HuH-7 (cell line): Measurements from ENCODE around the gene GRM7.

Experiments
- DNase-seq: peaks from one replicate; pipeline ENCODE4 v3.0.0; 2011; ENCODE audit warnings: low spot score

Gene GRM7

DNA sequence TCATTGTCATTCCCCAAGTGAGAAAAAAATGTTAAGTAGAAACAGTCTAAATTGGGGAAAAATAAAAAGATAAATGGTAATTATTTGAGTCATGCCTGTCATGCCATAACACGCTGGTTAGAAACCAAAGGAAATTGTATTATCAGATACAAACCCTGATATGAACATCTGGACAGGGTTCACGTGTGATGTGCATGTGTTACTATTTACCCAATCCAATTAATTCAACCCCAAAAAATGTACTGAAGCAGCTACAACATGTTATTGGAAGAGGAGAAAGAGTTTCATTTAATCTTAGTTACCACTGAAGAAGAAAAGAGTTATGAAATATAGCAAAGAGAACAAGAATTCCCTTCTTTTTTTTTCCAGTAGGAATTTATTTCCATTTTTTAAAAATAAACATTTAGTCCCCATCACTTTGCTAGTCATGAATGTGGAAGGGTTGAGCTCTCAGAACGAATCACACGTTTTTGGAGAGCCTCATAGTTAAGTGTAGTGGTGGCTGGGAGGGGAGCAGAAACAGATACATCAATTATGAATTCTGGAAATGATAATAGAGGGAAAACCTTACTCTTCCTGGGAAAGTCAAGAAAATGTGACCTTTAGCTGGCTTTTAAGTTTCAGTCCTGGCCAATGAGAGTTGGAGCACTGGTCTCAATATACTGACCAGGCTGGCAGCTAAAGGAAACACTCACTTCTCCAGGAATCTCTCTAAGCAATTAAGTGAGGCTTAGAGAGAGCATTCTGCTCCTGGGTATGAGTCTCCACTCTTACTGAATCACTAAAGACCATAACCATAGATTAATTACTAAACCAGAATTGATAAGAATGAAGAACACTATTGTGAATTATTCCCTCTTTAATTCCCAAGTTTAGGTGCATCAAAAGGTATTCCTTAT lies 796.5 kb downstream of the GRM7 start:
- no peak for DNase-seq

DNA sequence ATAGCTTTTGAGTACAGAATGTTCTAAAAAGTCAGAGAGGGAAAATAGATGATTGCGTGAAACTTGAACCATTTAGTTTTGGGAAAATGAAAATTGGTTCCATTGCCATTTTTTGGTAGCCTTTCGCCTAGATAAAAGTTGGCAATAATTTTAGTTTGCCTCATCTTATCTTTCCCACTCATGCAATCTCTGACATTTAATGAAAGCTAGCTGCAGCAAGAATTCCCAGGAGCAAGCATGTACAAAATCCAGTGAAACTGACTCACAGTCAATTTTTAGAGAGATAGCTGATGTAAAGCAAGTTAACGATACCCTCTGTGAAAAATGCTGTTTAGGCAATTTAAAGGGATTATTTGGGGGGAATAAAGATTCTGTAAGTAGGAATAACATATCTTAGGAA lies 797.4 kb downstream of the GRM7 start:
- no peak for DNase-seq

DNA sequence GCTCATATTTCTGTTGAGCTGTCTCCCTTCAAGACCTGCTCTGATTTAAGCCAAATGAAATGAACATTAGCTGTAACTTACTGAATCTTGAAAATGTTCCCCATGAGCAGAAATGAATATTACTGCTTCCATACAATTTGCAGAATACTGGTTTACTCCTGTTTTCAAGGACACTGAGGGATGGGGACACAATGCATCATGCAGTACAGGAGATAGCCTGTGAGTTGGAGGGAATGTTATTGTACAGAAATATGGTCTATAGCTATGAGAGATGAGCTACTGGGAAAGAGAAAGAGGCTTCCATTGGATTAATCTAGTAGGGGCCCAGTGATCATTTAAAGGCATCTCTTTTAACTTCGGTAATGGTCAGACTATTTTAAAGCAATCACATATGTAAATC lies 798.2 kb downstream of the GRM7 start:
- DNase-seq = no peak

DNA sequence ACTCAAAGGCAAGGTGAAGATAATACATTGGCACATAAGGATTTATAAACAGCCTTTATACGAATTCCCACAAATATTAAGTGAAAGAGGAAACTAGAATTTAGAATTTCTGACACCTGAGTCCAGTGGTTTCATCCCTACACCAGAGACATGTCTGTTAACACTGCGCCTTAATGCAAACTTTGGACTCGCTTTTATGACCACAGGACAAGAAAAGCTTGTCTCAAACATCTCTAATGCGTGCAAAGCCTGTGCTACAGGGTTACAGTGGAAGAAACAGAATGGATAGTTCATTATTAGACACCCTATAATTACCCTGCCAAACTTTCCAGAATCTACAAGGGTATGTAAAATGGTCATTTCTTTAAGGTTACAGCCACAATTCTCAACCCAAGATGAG lies 802.9 kb downstream of the GRM7 start:
- no peak for DNase-seq

DNA sequence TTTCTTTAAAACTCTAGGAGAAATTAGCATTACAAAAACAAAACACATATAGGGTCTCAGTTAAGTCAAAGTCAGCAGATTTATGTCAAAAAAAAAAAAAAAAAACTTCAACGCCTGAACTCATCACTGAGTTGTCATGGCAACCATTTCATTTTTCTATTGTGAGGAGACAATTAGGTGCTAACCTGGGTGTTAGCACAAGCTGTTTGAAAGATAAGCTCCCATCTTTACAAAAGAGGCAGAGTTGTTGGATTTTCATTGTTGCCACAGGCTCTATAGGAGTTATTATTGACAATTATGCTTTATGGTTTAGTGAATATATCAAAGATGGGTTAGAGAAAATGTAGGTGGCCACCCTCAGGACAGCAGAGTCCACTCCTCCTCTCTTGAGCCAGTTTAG lies 806.9 kb downstream of the GRM7 start:
- DNase-seq = no peak

DNA sequence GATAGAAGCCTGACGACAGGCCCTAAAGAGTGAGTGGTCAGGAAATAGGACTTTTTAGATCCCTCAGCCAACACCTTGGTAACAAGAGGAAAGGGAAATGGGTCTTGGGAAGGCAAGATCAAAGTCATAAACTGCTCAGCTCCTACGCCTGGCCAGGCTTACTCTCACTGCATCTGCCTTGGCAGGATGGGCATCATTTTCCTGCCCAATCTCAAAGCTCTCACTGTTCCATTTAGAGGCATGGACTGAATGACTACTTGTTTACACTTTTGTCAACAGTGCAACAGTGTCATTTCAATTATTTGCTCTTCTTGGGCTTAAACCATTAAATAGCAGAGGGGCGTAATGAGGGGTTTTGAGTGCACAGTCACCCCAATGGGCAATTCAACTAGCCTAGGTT lies 808.7 kb downstream of the GRM7 start:
- DNase-seq = no peak

DNA sequence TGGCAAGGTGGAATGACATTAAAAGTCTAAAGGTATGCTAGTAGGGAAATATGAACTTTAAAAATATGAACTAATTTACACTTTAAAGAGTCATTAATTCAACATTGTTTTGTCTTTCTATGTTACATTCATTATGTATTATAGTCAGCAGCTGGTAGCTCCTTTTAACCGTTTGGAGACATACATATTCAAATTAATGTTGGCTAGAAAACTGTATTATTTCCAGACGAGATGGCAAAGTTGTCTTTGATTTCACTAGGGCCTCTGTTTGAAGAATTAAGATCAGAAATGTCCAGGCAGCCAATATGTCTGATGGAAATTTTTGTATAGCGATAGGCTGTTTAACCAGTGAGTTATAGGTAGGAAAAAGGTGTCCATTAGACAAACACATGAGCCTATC lies 817.6 kb downstream of the GRM7 start:
- DNase-seq = no peak

DNA sequence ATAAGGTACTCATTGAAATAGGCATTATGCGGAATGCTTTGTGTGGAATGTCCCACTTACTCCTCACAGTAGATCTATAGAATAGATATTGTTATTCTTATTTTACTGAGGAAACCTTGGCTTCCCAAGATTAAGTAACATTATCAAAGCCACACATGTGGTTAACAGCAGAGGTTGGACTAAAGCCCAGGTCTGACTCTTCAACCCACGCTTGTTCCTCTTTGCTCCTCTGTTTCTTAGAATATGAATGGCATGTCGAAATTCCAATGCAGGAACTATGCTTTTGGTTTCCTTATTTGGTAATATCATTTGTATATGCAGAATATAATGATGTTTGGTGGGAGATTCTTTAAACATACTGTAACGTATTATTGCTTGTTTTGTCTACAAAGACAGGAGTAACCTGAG lies 821.9 kb downstream of the GRM7 start:
- no peak for DNase-seq

DNA sequence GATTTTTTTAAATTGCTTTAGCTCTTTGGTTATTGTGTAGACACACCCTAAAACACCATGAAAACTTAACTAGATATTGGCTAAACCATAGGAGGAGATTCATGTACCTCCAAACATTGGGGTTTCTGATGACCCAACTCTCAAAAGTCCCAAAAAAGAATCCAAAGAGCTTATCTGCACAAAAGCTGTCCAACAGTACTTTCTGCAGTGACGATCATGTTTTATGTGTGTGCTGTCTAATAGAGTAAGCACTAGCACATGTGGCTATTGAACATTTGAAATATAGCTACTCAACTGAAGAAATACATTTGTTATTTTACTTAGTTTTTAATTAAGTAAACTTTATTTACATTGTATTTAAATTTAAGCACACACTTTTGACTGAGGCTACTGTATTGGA lies 822.5 kb downstream of the GRM7 start:
- no peak for DNase-seq

DNA sequence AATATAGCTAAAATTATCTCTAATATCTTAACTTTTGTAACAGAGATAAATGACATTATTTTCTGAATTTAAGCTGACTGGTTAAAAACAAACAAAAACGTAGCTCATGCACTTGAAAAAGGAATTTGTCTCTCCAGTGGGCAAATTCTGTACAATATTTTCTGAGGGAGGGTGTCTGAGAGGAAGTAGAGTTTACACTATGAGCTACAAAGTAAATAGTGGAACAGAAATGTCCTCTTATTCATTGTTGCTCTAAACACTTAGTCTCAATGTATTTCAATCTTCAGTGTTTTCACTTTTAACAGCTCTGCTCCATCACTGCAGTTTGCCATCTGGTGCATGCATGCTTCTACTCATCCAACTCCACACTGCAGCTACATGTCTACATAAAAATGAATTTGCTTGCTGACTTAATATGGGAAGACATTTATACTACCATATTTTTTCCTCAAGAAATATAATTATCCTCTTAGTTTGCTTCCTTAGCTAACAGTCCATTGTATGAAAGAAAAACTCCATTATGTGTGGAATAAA lies 823.3 kb downstream of the GRM7 start:
- no peak for DNase-seq

DNA sequence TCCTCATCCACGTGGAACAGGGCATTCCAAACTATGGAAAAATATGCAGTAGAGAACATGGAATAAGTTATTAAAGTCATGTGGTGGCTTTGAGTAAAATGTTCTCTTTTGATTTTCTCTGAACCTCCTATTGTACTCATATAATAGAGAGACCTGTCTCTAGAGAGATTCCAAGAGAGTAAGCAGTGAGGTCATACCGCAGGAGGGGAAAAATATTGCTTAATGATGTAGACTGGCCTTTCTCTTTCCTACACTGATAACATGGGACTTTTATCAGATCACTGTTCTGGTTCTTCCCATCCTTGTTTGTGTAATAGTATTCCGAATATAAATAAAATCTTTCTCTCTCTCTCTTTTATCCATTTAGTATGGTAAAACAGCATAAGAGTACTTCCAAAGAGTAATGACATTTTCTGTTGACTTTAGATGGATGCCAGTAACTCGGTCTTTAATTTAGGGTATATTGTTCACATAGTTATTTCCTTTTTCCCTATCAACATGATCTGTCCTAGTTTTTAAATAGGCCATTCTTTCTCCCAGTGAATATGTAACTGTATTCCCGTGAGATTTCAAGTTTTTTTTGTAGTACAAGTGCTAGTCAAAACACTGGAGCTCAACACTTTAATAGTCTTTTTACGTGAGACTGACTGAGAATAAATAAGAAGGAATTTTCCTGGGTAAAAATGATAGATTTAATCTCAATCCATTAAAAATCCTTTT lies 826.7 kb downstream of the GRM7 start:
- DNase-seq = no peak

DNA sequence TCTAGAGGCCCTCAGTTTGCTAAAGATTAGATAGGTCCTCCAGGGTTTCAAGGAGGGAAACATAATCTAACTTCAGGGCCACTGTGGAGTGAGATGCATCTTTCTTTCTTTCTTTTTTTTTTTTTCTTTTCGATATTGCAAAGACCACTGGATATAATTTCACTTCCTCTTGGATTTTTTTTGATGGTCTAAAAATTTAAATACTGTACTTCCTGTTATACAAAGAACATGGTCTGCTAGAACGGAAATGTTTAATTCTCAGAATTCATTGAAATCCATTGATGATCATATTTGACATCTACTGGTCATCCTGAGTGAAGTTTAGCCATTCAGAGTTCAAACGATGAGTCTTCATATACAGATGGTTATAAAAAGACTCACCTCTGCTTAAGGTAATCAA lies 832.0 kb downstream of the GRM7 start:
- DNase-seq = no peak

DNA sequence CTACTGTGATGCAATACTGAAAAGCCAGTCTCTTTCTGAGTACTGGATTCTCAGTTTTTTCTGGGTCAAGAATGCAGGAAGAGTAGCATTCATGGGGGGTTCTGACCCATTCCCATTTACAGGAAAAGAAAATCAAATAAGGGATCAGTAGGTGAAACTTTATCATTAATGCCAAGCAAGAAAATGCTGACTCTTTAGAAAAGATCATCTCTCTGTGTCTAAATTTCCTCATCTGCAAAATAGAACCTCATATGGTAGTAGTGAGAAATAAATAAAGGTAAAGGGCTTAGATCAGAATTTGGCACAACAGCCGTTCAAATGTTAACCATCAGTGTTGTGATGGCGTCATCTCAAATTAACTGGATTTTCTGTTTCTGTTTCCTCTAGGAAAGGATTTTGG lies 833.1 kb downstream of the GRM7 start:
- no peak for DNase-seq

DNA sequence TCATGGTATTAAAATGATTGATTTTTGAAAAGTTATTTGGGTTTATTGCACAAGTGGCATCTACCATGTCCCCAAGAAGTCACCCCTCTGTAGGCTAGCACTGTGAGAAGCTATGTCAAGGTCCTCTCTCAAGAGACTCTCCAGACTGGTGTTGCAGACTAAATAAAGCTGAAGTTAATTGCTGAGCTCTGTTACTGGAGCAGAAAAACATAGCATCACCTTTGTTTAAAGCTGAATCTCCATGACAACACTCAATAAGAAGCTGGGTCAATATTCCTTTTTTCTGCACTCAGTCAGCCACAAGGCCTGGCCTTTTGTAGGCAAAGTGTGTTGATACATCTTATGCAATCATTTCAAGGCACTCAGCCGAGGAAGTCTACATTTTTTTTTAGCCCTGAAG lies 834.1 kb downstream of the GRM7 start:
- DNase-seq = no peak

DNA sequence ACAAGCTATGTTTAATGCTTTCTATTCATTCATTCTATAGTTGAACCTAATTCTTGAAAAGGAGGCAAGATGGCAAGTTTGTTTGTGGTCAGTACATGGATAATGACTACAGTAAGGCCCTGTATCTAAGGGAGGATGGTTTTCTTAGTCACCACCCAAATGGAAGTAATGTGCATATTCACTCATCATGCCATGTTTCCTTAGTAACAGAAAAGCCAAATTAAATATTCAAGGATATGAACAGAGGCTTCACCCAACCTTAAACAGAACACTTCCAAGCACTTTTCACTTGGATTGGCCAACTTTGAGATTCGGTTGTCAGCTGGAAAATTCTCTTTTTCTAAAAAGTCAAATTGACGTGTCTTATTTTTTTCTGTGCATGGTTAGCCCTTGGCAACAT lies 835.4 kb downstream of the GRM7 start:
- no peak for DNase-seq

DNA sequence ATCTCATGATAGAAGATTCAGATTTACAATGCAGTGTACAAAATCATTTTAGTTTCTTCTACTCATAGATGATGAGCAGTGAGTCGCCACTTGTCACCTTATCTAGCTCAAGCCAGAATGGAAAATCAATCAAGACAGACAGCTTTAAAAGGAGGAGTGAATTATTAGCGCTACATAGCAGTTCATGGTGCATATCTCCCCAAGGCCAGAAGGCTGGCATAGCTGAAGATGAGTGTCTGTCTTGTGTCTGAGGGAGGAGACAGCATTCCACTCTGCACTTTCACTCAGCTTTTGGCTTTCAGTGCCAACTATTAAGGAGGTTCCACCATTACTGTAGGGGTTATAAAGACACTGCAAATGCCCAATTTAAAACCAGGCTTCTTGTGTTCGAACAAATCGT lies 836.6 kb downstream of the GRM7 start:
- DNase-seq = no peak

DNA sequence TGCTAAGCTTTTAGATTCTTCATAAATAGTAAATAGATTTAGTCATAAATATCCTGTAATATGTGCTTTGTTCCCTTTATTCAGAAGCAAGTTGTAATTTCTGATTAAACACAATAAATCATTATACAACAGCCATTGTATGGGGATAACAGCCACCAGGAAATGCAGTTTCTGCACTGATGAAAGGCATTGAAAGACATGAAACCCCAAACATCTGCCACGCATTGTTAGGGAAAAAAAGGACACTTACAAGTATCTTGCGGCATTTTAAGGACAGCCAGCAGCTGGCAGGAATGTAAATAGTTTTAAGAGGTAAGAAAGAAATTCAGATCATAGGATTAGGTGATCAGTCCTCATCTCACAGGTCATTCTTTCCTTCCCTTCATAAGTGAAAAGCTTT lies 839.6 kb downstream of the GRM7 start:
- no peak for DNase-seq

DNA sequence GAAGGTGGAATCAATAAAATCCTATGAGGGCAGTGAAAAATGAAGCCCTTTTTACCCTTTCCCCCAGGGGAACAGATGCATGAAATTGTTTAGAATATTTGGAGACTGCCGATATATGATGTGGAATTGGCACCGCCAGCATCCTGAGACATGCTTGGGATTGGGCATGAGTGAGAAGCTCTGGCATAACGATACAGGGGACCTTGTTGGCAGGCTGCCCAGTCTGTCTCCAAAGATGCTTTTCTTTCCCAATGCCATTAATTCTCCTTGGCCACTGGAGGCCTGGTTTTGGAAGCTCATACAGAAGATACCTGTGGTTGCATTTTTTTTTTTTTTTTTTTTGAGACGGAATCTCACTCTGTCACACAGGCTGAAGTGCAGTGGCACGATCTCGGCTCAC lies 840.1 kb downstream of the GRM7 start:
- no peak for DNase-seq

DNA sequence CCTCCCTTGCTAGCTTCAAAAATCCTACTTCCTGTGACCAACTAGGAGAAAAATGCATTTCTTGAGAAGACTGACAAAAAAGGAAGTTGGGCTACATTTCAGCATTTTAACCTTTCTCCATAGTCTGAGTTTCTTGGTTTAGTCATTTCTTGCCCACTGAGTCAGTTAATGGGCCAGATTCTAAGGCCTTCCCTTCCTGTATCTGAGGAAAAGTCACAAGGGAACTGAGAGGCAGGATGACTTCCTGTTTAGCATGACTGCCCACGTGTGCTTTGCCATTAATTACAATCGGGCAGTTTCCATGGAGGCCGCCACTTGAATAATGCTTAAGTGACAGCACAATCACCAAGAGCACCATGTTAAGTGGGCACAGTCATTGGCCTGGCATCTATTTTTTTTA lies 846.3 kb downstream of the GRM7 start:
- no peak for DNase-seq

DNA sequence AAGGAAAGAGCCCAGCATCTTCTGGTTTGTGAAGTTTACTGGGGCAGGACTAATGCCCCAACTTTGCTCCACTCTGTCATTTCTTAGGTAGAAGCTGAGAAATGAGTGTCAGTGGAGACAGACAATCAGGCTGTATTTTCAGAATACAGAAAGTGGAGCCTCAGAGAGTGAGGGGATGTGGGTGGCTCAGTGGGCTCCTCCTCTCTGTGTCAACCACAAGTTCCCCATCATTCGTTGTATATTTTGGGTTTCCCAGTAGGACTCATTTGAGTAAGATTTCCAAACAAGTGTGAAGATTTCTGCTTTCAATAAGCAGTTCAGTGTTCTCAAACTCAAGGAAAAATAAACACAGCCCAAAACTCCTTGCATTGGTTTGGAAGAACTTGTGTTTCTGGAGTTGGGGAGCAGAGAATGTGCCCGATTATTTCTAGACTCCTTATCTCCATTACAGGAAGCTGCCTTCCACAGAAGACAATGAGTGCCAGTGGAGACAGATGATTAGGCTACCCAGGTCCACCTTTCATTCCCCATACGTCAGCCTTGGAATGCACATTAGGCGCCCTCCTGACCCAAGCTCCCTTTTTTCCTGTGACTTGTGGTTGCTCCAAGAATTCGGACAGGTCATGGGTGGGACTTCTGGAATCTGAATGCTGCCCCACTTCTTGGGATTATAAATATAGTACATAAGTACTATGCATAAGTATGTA lies 848.6 kb downstream of the GRM7 start:
- no peak for DNase-seq

DNA sequence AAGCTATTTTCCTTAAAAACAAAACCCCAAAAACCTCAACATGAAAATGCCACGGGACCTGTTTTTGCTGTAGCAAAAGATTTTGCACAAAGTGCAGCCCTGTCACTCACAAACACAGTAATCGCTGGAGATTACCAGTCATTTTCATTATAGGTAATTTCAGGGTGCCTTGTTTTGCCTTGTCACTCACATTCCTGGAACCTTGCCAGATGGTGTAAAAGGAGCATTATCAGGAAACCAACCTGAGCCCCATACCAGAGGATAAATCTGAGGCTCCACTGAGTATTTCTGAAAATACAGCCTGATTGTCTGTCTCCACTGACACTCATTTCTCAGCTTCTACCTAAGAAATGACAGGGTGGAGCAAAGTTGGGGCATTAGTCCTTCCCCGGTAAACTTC lies 849.4 kb downstream of the GRM7 start:
- DNase-seq = no peak

DNA sequence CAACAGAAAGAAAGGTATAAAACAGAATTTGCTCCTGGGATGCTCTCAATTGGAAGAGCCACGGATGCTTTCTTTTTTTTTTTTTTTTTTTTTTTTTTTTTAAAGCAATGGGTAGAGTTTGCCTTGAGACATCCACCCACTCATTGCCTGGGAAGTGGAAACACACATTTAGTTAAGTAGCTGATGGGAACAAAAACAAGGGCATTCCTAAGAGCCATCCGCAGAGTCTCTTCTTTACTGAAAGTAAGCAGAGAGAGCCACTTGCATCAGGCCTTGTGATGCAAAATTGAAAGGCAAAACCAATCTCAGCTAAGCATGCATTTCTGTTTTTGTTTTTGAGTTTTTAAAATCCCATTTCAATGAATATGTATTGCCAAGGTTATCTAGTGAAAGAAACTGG lies 852.8 kb downstream of the GRM7 start:
- no peak for DNase-seq
